ENCODE results near the gene MARCHF3. TPM values are rescaled to one million over a fixed set of nuclear protein-coding genes. Genes with fewer than 3 reads are reported as not detected.

MARCHF3 gene
- total RNA-seq, 2 experiments from 2014 or later: 5.4 to 7.0 TPM

GRCh38 chr5:127053049-127053448 lies 22.7 kb upstream of the MARCHF3 start:
- Histone ChIP-seq H3K27ac (ENCODE audit: low read depth, low read length, poor library complexity, severe bottlenecking) (no peak overlapping the region), H3K4me3 (ENCODE audit: low read depth, low read length, poor library complexity, severe bottlenecking) (no peak overlapping the region), H3K36me3 (ENCODE audit: insufficient read depth, low read length) (peaks cover 9% of the 10 kb centered on the region; the same call in 1 of the 2 replicates), H3K79me2 (ENCODE audit: insufficient read depth, low read depth, low read length) (no peaks in the 10 kb centered on the region), H3K9me2 (ENCODE audit: insufficient read depth, low read length) (no peaks in the 10 kb centered on the region), H3K9me3 (ENCODE audit: low read length) (no peaks in the 10 kb centered on the region; the same call in 1 of the 2 replicates), H3K4me1 (ENCODE audit: insufficient read depth, low read length, poor library complexity, severe bottlenecking) (no peaks in the 10 kb centered on the region), H3K4me2 (ENCODE audit: low read length) (no peak overlapping the region), H4K20me1 (ENCODE audit: insufficient read depth, low read length) (no peaks in the 10 kb centered on the region), H2AFZ (ENCODE audit: low read length) (no peak overlapping the region)
- ChIA-PET POLR2A (no interaction called here), CTCF (ENCODE audit: unreplicated experiment) (no interaction called here)
- DNase-seq (ENCODE audit: low spot score): no peak
- TF ChIP-seq EZH2phosphoT487 (IDR thresholded peaks at IDR 0.05; ENCODE audit: borderline replicate concordance, low read depth, low read length) (no peak), CTCF (conservative IDR thresholded peaks at IDR 0.05; ENCODE audit: low read length) (no peak)
- no TSS peak for BruUV-seq (replicated peaks)
- intact Hi-C loops (cut with micrococcal nuclease; ENCODE audit: unreplicated experiment): no loop called here

GRCh38 chr5:127051591-127051990 lies 21.2 kb upstream of the MARCHF3 start:
- POLR2A ChIA-PET: no interaction called here
- intact Hi-C loops (cut with micrococcal nuclease; ENCODE audit: unreplicated experiment): no loop called here

More at GRCh38 chr5:127051591-127051990, 21.2 kb upstream of the MARCHF3 start:
- Histone ChIP-seq H3K9me3 (ENCODE audit: low read length) (no peaks in the 10 kb centered on the region; the same call in 1 of the 2 replicates), H3K9me2 (ENCODE audit: insufficient read depth, low read length) (no peaks in the 10 kb centered on the region), H4K20me1 (ENCODE audit: insufficient read depth, low read length) (no peaks in the 10 kb centered on the region), H3K36me3 (ENCODE audit: insufficient read depth, low read length) (peaks cover 6% of the 10 kb centered on the region; the same call in 1 of the 2 replicates), H3K4me1 (ENCODE audit: insufficient read depth, low read length, poor library complexity, severe bottlenecking) (no peaks in the 10 kb centered on the region), H3K27ac (ENCODE audit: low read depth, low read length, poor library complexity, severe bottlenecking) (no peak overlapping the region), H3K4me3 (ENCODE audit: low read depth, low read length, poor library complexity, severe bottlenecking) (no peak overlapping the region), H3K79me2 (ENCODE audit: insufficient read depth, low read depth, low read length) (no peaks in the 10 kb centered on the region), H2AFZ (ENCODE audit: low read length) (no peak overlapping the region), H3K4me2 (ENCODE audit: low read length) (no peak overlapping the region)
- CTCF ChIA-PET (ENCODE audit: unreplicated experiment): no interaction called here
- TF ChIP-seq EZH2phosphoT487 (IDR thresholded peaks at IDR 0.05; ENCODE audit: borderline replicate concordance, low read depth, low read length) (no peak), CTCF (conservative IDR thresholded peaks at IDR 0.05; ENCODE audit: low read length) (no peak)
- no TSS peak for BruUV-seq (replicated peaks)
- DNase-seq (ENCODE audit: low spot score): no peak
